HepG2 (cell line): Measurements from ENCODE around the gene NIN. TPM values are rescaled to one million over a fixed set of nuclear protein-coding genes. Genes with fewer than 3 reads are reported as not detected.

Source experiments
- ATAC-seq: fragments of 200-7000 bp; cut with Tn5 transposase; 3 replicates; pipeline ENCODE4 v1.9.1; 2020; ENCODE audit warnings: mild to moderate bottlenecking, moderate library complexity
- BruUV-seq: library from RNA; stranded (reverse); fragments of 400-500 nt; replicated peaks from 2 replicates; lab custom pipeline; 2021; lab: Mats Ljungman, UMichigan
- CTCF ChIA-PET: fragments of 300-600 bp; formaldehyde crosslinking; extraction: SDS; loops from one replicate; lab custom pipeline; 2021; ENCODE audit warnings: low total read pairs, inconsistent platforms, low intra/inter-chr PET ratio; lab: Yijun Ruan, JAX
- POLR2A ChIA-PET: fragments of 350-600 bp; sonication (Branson Sonifier 250); formaldehyde crosslinking; loops from one replicate; lab custom pipeline; 2020; ENCODE audit warnings: antibody characterized with exemption, inconsistent platforms; lab: Yijun Ruan, JAX
- DNase-seq: peaks from one replicate; pipeline ENCODE4 v3.0.0-alpha.2; 2015; ENCODE audit warnings: low spot score
- FAIRE-seq: peaks from 3 replicates; lab custom pipeline; 2011; peaks lifted over from hg19 to GRCh38; lab: Jason Lieb, UNC
- H2AFZ ChIP-seq: one replicate; pipeline ENCODE4 v1.6.1; 2011; ENCODE audit warnings: low read length, inconsistent platforms
- H3K27ac ChIP-seq: fragments of 300-600 bp; 3 replicates; pipeline ENCODE4 v1.8.0; 2011; ENCODE audit warnings: mixed run types, mild to moderate bottlenecking, mixed read lengths, low read length, inconsistent platforms; ENCODE audit not compliant: insufficient read depth; ENCODE audit errors: extremely low read length
- H3K27me3 ChIP-seq, 2 experiments: fragments of 200-600 bp in 1 of 2; 2 replicates in 1 of 2; 3 replicates in 1 of 2; pipeline versions ENCODE4 v1.6.0 to v1.8.0; 2011; ENCODE audit warnings: low read length in 2 of 2, mild to moderate bottlenecking in 2 of 2, moderate library complexity in 2 of 2, inconsistent platforms in 1 of 2; ENCODE audit not compliant: insufficient read depth in 2 of 2, control insufficient read depth in 1 of 2
- H3K36me3 ChIP-seq, 2 experiments: fragments of 200-600 bp in 1 of 2; replicated peaks in 1 of 2; 2 replicates in 1 of 2; 3 replicates in 1 of 2; pipeline versions ENCODE4 v1.5.1 to v1.8.0; 2011; ENCODE audit warnings: low read length in 2 of 2, inconsistent platforms in 1 of 2; ENCODE audit not compliant: insufficient read depth in 2 of 2, control insufficient read depth in 1 of 2
- H3K4me1 ChIP-seq: 2 replicates; pipeline ENCODE4 v1.5.1; 2012; ENCODE audit warnings: low read length, inconsistent platforms; ENCODE audit not compliant: insufficient read depth
- H3K4me2 ChIP-seq: 2 replicates; pipeline ENCODE4 v1.6.0; 2011; ENCODE audit warnings: low read depth, low read length, inconsistent platforms
- H3K4me3 ChIP-seq, 3 experiments: fragments of 200-600 bp in 1 of 3; sonication (generic), shearing (Covaris generic) in 1 of 3; replicated peaks in 1 of 3; 2 replicates each; pipeline ENCODE4 v1.5.1; 2011 to 2016; ENCODE audit warnings: low read length in 3 of 3, inconsistent platforms in 2 of 3, low read depth in 2 of 3, mild to moderate bottlenecking in 2 of 3, control low read depth in 1 of 3, mixed read lengths in 1 of 3; ENCODE audit not compliant: insufficient read depth in 1 of 3
- H3K79me2 ChIP-seq: one replicate; pipeline ENCODE4 v1.6.1; 2011; ENCODE audit warnings: low read length, inconsistent platforms; ENCODE audit not compliant: insufficient read depth
- H3K9ac ChIP-seq: 2 replicates; pipeline ENCODE4 v1.6.0; 2011; ENCODE audit warnings: mild to moderate bottlenecking, low read depth, low read length, inconsistent platforms; ENCODE audit not compliant: insufficient read depth
- H3K9me3 ChIP-seq: 2 replicates; pipeline ENCODE4 v1.5.1; 2012; ENCODE audit warnings: mild to moderate bottlenecking, low read length
- H4K20me1 ChIP-seq: 2 replicates; pipeline ENCODE4 v1.6.0; 2011; ENCODE audit warnings: inconsistent platforms, mild to moderate bottlenecking, low read length, moderate library complexity; ENCODE audit not compliant: insufficient read depth
- ATM ChIP-seq: fragments of 450-650 bp; IDR thresholded peaks from 2 replicates; pipeline ENCODE4 v1.7.1; 2017; ENCODE audit warnings: mild to moderate bottlenecking, borderline replicate concordance
- CEBPB ChIP-seq: IDR thresholded peaks from 2 replicates; pipeline ENCODE4 v1.6.1; 2011; ENCODE audit warnings: low read depth, low read length, improper control_type of control experiment, borderline replicate concordance
- KLF16 ChIP-seq, 2 experiments: sonication (generic) in 1 of 2; formaldehyde crosslinking in 1 of 2; IDR thresholded peaks; 2 replicates each; pipeline versions ENCODE4 v1.6.1 to v1.8.0; 2016 to 2023; ENCODE audit warnings: missing genetic modification reagents in 2 of 2, missing compliant biosample characterization in 1 of 2
- SMC3 ChIP-seq: IDR thresholded peaks from 2 replicates; pipeline ENCODE4 v1.6.1; 2011; ENCODE audit warnings: low read length, improper control_type of control experiment
- in situ Hi-C: cut with HindIII; loops from 2 replicates; pipeline ENCODE4 v1.10.0; 2017; ENCODE audit warnings: low pct_unique_long_range_greater_than_20kb; ENCODE audit not compliant: extremely low pct_ligation_motif_present
- intact Hi-C: fragments of 100-400 bp; cut with micrococcal nuclease; formaldehyde crosslinking; loops from one replicate; pipeline ENCODE4 v1.10.0; 2022; ENCODE audit not compliant: unreplicated experiment
- polyA plus RNA-seq, 8 experiments: library from polyadenylated mRNA; depleted of rRNA in 3 of 8; stranded (reverse) in 7 of 8; unstranded in 1 of 8; fragments of >200 nt; fragmentation: Illumina TruSeq in 4 of 8; extraction: Trizol in 4 of 8; gene quantifications; 2 replicates each; pipeline versions ENCODE4 v1.2.1 to v1.2.3, GENCODE V29; 2011 to 2016; ENCODE audit warnings: low read depth in 4 of 8, missing spikeins in 1 of 8, mixed read lengths in 1 of 8; ENCODE audit not compliant: insufficient read depth in 1 of 8
- total RNA-seq, 5 experiments: library from RNA; depleted of rRNA; stranded (reverse); fragments of >200 nt; fragmentation: Illumina TruSeq; extraction: Trizol; gene quantifications; 2 replicates each; pipeline ENCODE4 v1.2.3, GENCODE V29; 2016; ENCODE audit warnings: low read depth in 1 of 5
- TF ChIP-seq, protein P1 (sequence below): sonication (generic); formaldehyde crosslinking; IDR thresholded peaks from 2 replicates; pipeline ENCODE4 v1.4.0; 2020; ENCODE audit warnings: missing genetic modification reagents, low read depth, mild to moderate bottlenecking, borderline replicate concordance
- TF ChIP-seq, protein P2 (sequence below): sonication (generic); formaldehyde crosslinking; IDR thresholded peaks from 2 replicates; pipeline ENCODE4; 2020; ENCODE audit warnings: missing genetic modification reagents, mild to moderate bottlenecking, borderline replicate concordance

NIN gene
- total and polyA plus RNA-seq, 2 of the 13 experiments (the other 11 are each of a cell fraction or from before 2014, with no cell fraction given), result 2.8 to 9.7 TPM

DNA sequence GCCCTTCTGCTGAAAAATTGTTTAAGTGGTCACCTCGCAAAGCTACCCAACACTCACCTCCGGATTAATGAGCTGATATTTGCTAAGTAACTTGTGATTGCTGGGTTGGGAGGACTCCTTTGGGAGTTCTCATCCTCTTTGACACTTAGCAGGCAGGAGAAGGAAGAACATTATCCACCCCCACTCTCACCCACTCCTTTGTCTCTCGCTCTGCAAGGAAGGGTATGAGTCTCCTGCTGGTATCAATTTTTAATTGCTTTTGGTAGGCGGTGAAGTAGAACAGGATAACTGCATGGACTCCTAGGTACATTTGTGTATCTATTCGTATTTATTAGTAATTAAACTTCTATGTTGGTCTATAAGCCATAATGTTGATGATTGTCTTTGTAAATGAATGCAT, 34.0 kb upstream of the NIN start (continued):
- TF ChIP-seq ATM, result no peak
- TF ChIP-seq, protein P1, sequence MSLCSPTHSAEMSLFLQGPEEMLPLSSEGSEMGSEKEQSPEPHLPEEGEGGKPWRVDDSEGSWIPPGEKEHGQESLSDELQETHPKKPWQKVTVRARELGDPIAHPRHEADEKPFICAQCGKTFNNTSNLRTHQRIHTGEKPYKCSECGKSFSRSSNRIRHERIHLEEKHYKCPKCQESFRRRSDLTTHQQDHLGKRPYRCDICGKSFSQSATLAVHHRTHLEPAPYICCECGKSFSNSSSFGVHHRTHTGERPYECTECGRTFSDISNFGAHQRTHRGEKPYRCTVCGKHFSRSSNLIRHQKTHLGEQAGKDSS (CRISPR knock-in tag), result no peak
- TF ChIP-seq, protein P2, sequence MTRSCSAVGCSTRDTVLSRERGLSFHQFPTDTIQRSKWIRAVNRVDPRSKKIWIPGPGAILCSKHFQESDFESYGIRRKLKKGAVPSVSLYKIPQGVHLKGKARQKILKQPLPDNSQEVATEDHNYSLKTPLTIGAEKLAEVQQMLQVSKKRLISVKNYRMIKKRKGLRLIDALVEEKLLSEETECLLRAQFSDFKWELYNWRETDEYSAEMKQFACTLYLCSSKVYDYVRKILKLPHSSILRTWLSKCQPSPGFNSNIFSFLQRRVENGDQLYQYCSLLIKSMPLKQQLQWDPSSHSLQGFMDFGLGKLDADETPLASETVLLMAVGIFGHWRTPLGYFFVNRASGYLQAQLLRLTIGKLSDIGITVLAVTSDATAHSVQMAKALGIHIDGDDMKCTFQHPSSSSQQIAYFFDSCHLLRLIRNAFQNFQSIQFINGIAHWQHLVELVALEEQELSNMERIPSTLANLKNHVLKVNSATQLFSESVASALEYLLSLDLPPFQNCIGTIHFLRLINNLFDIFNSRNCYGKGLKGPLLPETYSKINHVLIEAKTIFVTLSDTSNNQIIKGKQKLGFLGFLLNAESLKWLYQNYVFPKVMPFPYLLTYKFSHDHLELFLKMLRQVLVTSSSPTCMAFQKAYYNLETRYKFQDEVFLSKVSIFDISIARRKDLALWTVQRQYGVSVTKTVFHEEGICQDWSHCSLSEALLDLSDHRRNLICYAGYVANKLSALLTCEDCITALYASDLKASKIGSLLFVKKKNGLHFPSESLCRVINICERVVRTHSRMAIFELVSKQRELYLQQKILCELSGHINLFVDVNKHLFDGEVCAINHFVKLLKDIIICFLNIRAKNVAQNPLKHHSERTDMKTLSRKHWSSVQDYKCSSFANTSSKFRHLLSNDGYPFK (CRISPR knock-in tag), result no peak

DNA sequence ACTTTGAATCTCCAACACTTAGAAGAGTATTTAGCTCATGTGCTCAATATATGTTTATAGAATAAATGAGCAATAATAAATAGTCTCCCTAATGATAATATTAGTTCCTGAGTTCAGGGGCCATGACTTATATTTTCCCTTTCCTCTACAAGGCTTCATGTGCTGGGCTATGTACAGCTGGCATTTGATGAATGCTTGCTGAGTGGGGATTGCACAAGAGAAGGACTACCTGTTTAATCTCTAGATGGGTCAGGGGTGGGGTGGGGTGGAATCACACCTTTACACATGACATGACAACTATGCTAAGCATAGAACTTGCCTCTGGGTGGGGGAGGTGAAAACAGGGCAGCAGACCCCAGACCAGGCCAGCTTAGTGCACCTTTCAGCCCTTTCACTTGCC, 33.3 kb upstream of the NIN start:
- no TSS peak for BruUV-seq
- intact Hi-C loops, result loop anchor here (5.0 to 10.0 kb wide), 2 partner anchors 37 to 259 kb away; no protein-coding TSS in a partner anchor
- Histone ChIP-seq H2AFZ (no peak overlapping the region), H3K4me1 (peaks cover 25% of the 10 kb centered on the region), H3K27ac (no peak overlapping the region), H3K4me2 (no peak overlapping the region), H4K20me1 (no peaks in the 10 kb centered on the region), H3K79me2 (no peaks in the 10 kb centered on the region), H3K27me3 (no peaks in the 10 kb centered on the region), H3K36me3 (no peaks in the 10 kb centered on the region), H3K9me3 (no peaks in the 10 kb centered on the region), H3K4me3 (no peak overlapping the region), H3K9ac (no peak overlapping the region)
- ChIA-PET CTCF (no interaction called here), POLR2A (no interaction called here)
- peak; percentile 16; the same call in 1 of the 2 replicates for TF ChIP-seq CEBPB
- TF ChIP-seq KLF16 (CRISPR knock-in tag; IDR thresholded peaks at IDR 0.05), result no peak
- 0 out of 2 replicates have a peak, but pooled peaks have one; percentile 11 for TF ChIP-seq SMC3
- DNase-seq (no peak), FAIRE-seq (no peak), ATAC-seq (no peak)
- in situ Hi-C loops, result loop anchor here (5.0 kb wide), 1 partner anchor 82 kb away; no protein-coding TSS in a partner anchor
